LNCAP (cell line): ENCODE results near the gene GAA.

Experiments
- CTCF ChIP-seq: fragments of 450-650 bp; IDR thresholded peaks from 2 replicates; pipeline ENCODE4 v1.5.1; 2017; ENCODE audit warnings: mild to moderate bottlenecking

GAA gene

GRCh38 chr17:80147035-80147822, 45.8 kb downstream of the GAA start, which contains the start of gene EIF4A3:
EIF4A3 (minus strand) TSS chr17:80147128; CDS start chr17:80146961, 167 bp downstream.
- no peak for TF ChIP-seq CTCF

- TF ChIP-seq CTCF, result no peak
These were observed 50.0 kb downstream of the GAA start for GRCh38 chr17:80151333-80151732.

- no peak for TF ChIP-seq CTCF
These were observed 50.8 kb downstream of the GAA start for GRCh38 chr17:80152081-80152702.

- TF ChIP-seq CTCF, result no peak
These were observed 51.6 kb downstream of the GAA start for GRCh38 chr17:80153004-80153403.

GRCh38 chr17:80154166-80154565, 52.8 kb downstream of the GAA start:
- no peak for TF ChIP-seq CTCF

- TF ChIP-seq CTCF, result no peak
These were observed 57.5 kb downstream of the GAA start for GRCh38 chr17:80158846-80159245.

- TF ChIP-seq CTCF, result no peak
These were observed 59.2 kb downstream of the GAA start for GRCh38 chr17:80160536-80160935.
